Activated CD8-positive, alpha-beta T cell treated with anti-CD3 and anti-CD28 coated beads for 36 hours (primary cell): ENCODE data around the gene STPG4. TPM values are rescaled to one million over a fixed set of nuclear protein-coding genes. Genes with fewer than 3 reads are reported as not detected.
"Not testable (repeated sequence)": the region's sequence is repeated elsewhere in the genome, so short reads cannot be mapped to it uniquely, and the experiment has no call there.

Experiments used
- ATAC-seq: fragments of 200-7000 bp; cut with Tn5 transposase; one replicate; pipeline ENCODE4 v1.10.0; 2021; ENCODE audit warnings: mild to moderate bottlenecking, moderate library complexity
- CTCF ChIA-PET: fragments of 350-600 bp; sonication (Branson Sonifier 250); formaldehyde crosslinking; loops from one replicate; lab custom pipeline; 2021; ENCODE audit warnings: antibody characterized with exemption; lab: Charles Lee
- POLR2A ChIA-PET: fragments of 350-600 bp; sonication (Branson Sonifier 250); formaldehyde crosslinking; loops from one replicate; lab custom pipeline; 2021; ENCODE audit warnings: antibody characterized with exemption; lab: Charles Lee
- DNase-seq: peaks from one replicate; pipeline ENCODE4 v3.0.0-alpha.2; 2020
- H3K27ac Mint-ChIP-seq: one replicate; pipeline ENCODE4 v1.8.0; 2021; ENCODE audit warnings: mild to moderate bottlenecking, mixed read lengths
- H3K27me3 Mint-ChIP-seq: one replicate; pipeline ENCODE4 v1.8.0; 2021; ENCODE audit warnings: mixed read lengths
- H3K36me3 Mint-ChIP-seq: one replicate; pipeline ENCODE4 v1.8.0; 2021; ENCODE audit warnings: low read depth, mixed read lengths
- H3K4me1 Mint-ChIP-seq: one replicate; pipeline ENCODE4 v1.8.0; 2021; ENCODE audit warnings: low read depth, mixed read lengths
- H3K4me3 Mint-ChIP-seq: one replicate; pipeline ENCODE4 v1.8.0; 2021; ENCODE audit warnings: mild to moderate bottlenecking, moderate library complexity, mixed read lengths
- H3K9me3 Mint-ChIP-seq: one replicate; pipeline ENCODE4 v1.8.0; 2021; ENCODE audit warnings: mixed read lengths
- intact Hi-C: fragments of 100-400 bp; cut with micrococcal nuclease; formaldehyde crosslinking; loops from one replicate; pipeline ENCODE4 v1.10.0; 2022
- total RNA-seq, 2 experiments: library from RNA; stranded (reverse); gene quantifications; one replicate each; pipeline ENCODE4 v1.2.3, GENCODE V29; 2021
- TF ChIP-seq, protein P1 (sequence below): fragments of 200-600 bp; IDR thresholded peaks from one replicate; pipeline ENCODE4 v1.8.0; 2022; ENCODE audit warnings: antibody characterized with exemption, mild to moderate bottlenecking

STPG4 gene
- total RNA-seq, 2 experiments from 2014 or later, result not detected

DNA sequence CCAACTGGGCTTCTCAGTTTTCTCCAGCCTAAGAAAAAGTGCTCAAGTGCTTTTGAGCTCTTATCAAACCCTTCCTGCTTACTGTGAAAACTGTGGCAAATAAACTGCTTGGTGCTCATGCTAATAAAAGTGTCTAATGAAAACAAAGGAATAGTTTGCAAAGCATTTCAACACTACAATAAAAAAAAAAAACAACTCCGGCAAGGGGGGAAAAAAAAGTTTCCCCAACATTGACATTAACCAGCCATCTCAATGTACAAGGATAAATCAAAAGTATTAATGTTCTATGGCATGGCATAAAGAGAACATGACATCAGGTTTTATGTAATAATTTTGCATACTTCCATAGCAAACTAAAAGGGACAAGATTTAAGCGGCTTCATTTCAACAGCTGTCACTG is 14.7 kb upstream of the STPG4 start:
- H3K36me3 Mint-ChIP-seq, result peaks cover 61% of the 10 kb centered on the region
- DNase-seq, result no peak
- H3K27me3 Mint-ChIP-seq, result no peaks in the 10 kb centered on the region
- intact Hi-C loops, result no loop called here
- no peak overlapping the region for H3K4me3 Mint-ChIP-seq
- H3K27ac Mint-ChIP-seq, result peak overlapping the region; percentile 38
- peaks cover 70% of the 10 kb centered on the region for H3K4me1 Mint-ChIP-seq
- POLR2A ChIA-PET, result interaction anchor here (0.6 to 1.2 kb wide), 3 partner anchors 11 to 14 kb away, joined by 3 to 4 read pairs (median 3); no protein-coding TSS in a partner anchor
- no peak for ATAC-seq
- TF ChIP-seq, protein P1, sequence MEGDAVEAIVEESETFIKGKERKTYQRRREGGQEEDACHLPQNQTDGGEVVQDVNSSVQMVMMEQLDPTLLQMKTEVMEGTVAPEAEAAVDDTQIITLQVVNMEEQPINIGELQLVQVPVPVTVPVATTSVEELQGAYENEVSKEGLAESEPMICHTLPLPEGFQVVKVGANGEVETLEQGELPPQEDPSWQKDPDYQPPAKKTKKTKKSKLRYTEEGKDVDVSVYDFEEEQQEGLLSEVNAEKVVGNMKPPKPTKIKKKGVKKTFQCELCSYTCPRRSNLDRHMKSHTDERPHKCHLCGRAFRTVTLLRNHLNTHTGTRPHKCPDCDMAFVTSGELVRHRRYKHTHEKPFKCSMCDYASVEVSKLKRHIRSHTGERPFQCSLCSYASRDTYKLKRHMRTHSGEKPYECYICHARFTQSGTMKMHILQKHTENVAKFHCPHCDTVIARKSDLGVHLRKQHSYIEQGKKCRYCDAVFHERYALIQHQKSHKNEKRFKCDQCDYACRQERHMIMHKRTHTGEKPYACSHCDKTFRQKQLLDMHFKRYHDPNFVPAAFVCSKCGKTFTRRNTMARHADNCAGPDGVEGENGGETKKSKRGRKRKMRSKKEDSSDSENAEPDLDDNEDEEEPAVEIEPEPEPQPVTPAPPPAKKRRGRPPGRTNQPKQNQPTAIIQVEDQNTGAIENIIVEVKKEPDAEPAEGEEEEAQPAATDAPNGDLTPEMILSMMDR, result no peak
- CTCF ChIA-PET, result interaction anchor here (0.8 to 0.9 kb wide), 2 partner anchors 16 to 103 kb away, joined by 3 read pairs; no protein-coding TSS in a partner anchor
- no peaks in the 10 kb centered on the region for H3K9me3 Mint-ChIP-seq

GRCh38 chr2:47168895-47169294 is 13.8 kb upstream of the STPG4 start:
- not testable (repeated sequence) for DNase-seq, H3K9me3 Mint-ChIP-seq
- POLR2A ChIA-PET, result interaction anchor here (1.2 kb wide), 2 partner anchors 12 to 13 kb away, joined by 3 to 4 read pairs; no protein-coding TSS in a partner anchor

GRCh38 chr2:47167149-47167548 is 12.0 kb upstream of the STPG4 start:
- Mint-ChIP-seq H3K27me3 (no peaks in the 10 kb centered on the region), H3K4me1 (peaks cover 65% of the 10 kb centered on the region), H3K4me3 (no peak overlapping the region), H3K36me3 (peaks cover 56% of the 10 kb centered on the region), H3K27ac (no peak overlapping the region), H3K9me3 (no peaks in the 10 kb centered on the region)
- ATAC-seq, result no peak
- POLR2A ChIA-PET, result no interaction called here
- CTCF ChIA-PET, result no interaction called here
- no peak for DNase-seq
- intact Hi-C loops, result no loop called here
- TF ChIP-seq, protein P1, result no peak

More at GRCh38 chr2:47168895-47169294, 13.8 kb upstream of the STPG4 start:
- ATAC-seq, intact Hi-C loops, CTCF ChIA-PET, H3K4me3 Mint-ChIP-seq, H3K27me3 Mint-ChIP-seq, H3K27ac Mint-ChIP-seq: not testable (repeated sequence)
- Mint-ChIP-seq H3K4me1 (peaks cover 70% of the 10 kb centered on the region), H3K36me3 (peaks cover 59% of the 10 kb centered on the region)

- TF ChIP-seq, protein P1, result no peak
- Mint-ChIP-seq H3K27me3 (no peaks in the 10 kb centered on the region), H3K9me3 (no peaks in the 10 kb centered on the region), H3K4me1 (peaks cover 46% of the 10 kb centered on the region), H3K4me3 (no peak overlapping the region), H3K27ac (peak overlapping the region; percentile 83), H3K36me3 (peaks cover 64% of the 10 kb centered on the region)
- intact Hi-C loops, result no loop called here
- no peak for ATAC-seq
- POLR2A ChIA-PET, result interaction anchor here (1.3 kb wide), 1 partner anchor 11 kb away, joined by 5 read pairs; no protein-coding TSS in a partner anchor
- CTCF ChIA-PET, result interaction anchor here (1.0 to 2.0 kb wide), 2 partner anchors 8 to 158 kb away, joined by 3 to 9 read pairs; no protein-coding TSS in a partner anchor
- DNase-seq, result no peak
Observed at GRCh38 chr2:47165001-47165555, 10.0 kb upstream of the STPG4 start.

DNA sequence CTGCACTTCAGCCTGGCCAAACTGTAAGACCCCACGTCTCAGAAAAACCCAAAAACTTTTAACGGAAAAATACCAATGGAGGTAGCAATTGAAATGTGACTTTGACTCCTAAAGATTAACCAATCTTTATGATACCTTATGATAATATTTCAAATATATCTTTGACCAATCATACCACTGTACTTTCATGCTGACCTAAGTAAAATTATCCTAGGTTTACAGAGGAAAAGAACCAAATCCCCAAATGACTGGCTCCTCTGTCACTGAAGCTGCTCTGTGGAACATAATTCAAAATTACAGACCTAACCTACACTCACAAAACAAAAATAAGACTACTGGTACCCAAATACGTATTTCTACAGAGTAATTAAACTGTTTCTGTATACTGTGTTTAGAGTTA is 7.7 kb upstream of the STPG4 start:
- ATAC-seq (no peak), DNase-seq (no peak)
- ChIA-PET POLR2A (interaction anchor here (1.1 to 1.2 kb wide), 2 partner anchors 9 to 34 kb away, joined by 3 read pairs; no protein-coding TSS in a partner anchor), CTCF (interaction anchor here (0.6 to 1.0 kb wide), 2 partner anchors 9 to 920 kb away, joined by 3 read pairs; no protein-coding TSS in a partner anchor)
- Mint-ChIP-seq H3K9me3 (no peaks in the 10 kb centered on the region), H3K36me3 (peaks cover 63% of the 10 kb centered on the region), H3K4me1 (peaks cover 35% of the 10 kb centered on the region), H3K27me3 (no peaks in the 10 kb centered on the region), H3K27ac (peak overlapping the region; percentile 5), H3K4me3 (no peak overlapping the region)
- intact Hi-C loops, result no loop called here
- TF ChIP-seq, protein P1, result no peak
